HEK293 (cell line): ENCODE measurements around the gene SLC37A4.

Experiments used
- ATF2 ChIP-seq: fragments of 450-650 bp; formaldehyde crosslinking; IDR thresholded peaks from 2 replicates; pipeline ENCODE4 v1.5.1; 2016; ENCODE audit warnings: missing biosample characterization, missing genetic modification characterization, low read depth
- EGR2 ChIP-seq: fragments of 450-650 bp; formaldehyde crosslinking; IDR thresholded peaks from 2 replicates; pipeline ENCODE4 v1.5.1; 2016; ENCODE audit warnings: low read depth, missing biosample characterization, missing genetic modification characterization
- FEZF1 ChIP-seq: fragments of 450-650 bp; formaldehyde crosslinking; IDR thresholded peaks from 2 replicates; pipeline ENCODE4 v1.5.1; 2016; ENCODE audit warnings: missing biosample characterization, missing genetic modification characterization
- GLIS2 ChIP-seq: fragments of 450-650 bp; formaldehyde crosslinking; IDR thresholded peaks from 2 replicates; pipeline ENCODE4 v1.5.1; 2016; ENCODE audit warnings: missing biosample characterization, missing genetic modification characterization
- SALL2 ChIP-seq: fragments of 450-650 bp; formaldehyde crosslinking; IDR thresholded peaks from 2 replicates; pipeline ENCODE4 v1.5.0; 2017; ENCODE audit warnings: missing biosample characterization, mild to moderate bottlenecking, missing genetic modification characterization, borderline replicate concordance
- SP2 ChIP-seq: fragments of 450-650 bp; formaldehyde crosslinking; IDR thresholded peaks from 2 replicates; pipeline ENCODE4 v1.5.1; 2016; ENCODE audit warnings: missing biosample characterization, missing genetic modification characterization
- SP3 ChIP-seq: fragments of 450-650 bp; formaldehyde crosslinking; IDR thresholded peaks from 2 replicates; pipeline ENCODE4 v1.5.1; 2016; ENCODE audit warnings: missing biosample characterization, missing genetic modification characterization
- TSHZ1 ChIP-seq: fragments of 450-650 bp; formaldehyde crosslinking; IDR thresholded peaks from 2 replicates; pipeline ENCODE4 v1.5.1; 2016; ENCODE audit warnings: missing biosample characterization, missing genetic modification characterization, borderline replicate concordance
- WT1 ChIP-seq: fragments of 450-650 bp; formaldehyde crosslinking; IDR thresholded peaks from 2 replicates; pipeline ENCODE4 v1.5.1; 2016; ENCODE audit warnings: missing biosample characterization, missing genetic modification characterization
- ZBTB11 ChIP-seq: fragments of 450-650 bp; formaldehyde crosslinking; conservative IDR thresholded peaks from 2 replicates; pipeline ENCODE4 v1.5.1; 2016; ENCODE audit warnings: low read depth, missing biosample characterization, missing genetic modification characterization
- ZBTB17 ChIP-seq: fragments of 450-650 bp; formaldehyde crosslinking; IDR thresholded peaks from 2 replicates; pipeline ENCODE4 v1.5.1; 2016; ENCODE audit warnings: missing biosample characterization, missing genetic modification characterization
- ZBTB48 ChIP-seq: fragments of 450-650 bp; formaldehyde crosslinking; IDR thresholded peaks from 2 replicates; pipeline ENCODE4 v1.5.1; 2016; ENCODE audit warnings: missing biosample characterization, missing genetic modification characterization
- ZBTB8A ChIP-seq: fragments of 450-650 bp; formaldehyde crosslinking; IDR thresholded peaks from 2 replicates; pipeline ENCODE4 v1.5.1; 2016; ENCODE audit warnings: missing biosample characterization, missing genetic modification characterization
- ZEB2 ChIP-seq: fragments of 450-650 bp; formaldehyde crosslinking; IDR thresholded peaks from 2 replicates; pipeline ENCODE4 v1.5.1; 2016; ENCODE audit warnings: missing biosample characterization, missing genetic modification characterization
- ZNF10 ChIP-seq: fragments of 450-650 bp; formaldehyde crosslinking; IDR thresholded peaks from 2 replicates; pipeline ENCODE4 v1.5.1; 2017; ENCODE audit warnings: missing biosample characterization, missing genetic modification characterization
- ZNF169 ChIP-seq: fragments of 450-650 bp; formaldehyde crosslinking; IDR thresholded peaks from 2 replicates; pipeline ENCODE4 v1.5.1; 2016; ENCODE audit warnings: missing biosample characterization, missing genetic modification characterization
- ZNF223 ChIP-seq: fragments of 450-650 bp; formaldehyde crosslinking; IDR thresholded peaks from 2 replicates; pipeline ENCODE4 v1.5.1; 2016; ENCODE audit warnings: missing biosample characterization, missing genetic modification characterization
- ZNF239 ChIP-seq: fragments of 450-650 bp; formaldehyde crosslinking; IDR thresholded peaks from 2 replicates; pipeline ENCODE4 v1.5.1; 2016; ENCODE audit warnings: missing biosample characterization, missing genetic modification characterization
- ZNF248 ChIP-seq: fragments of 450-650 bp; formaldehyde crosslinking; IDR thresholded peaks from 2 replicates; pipeline ENCODE4 v1.5.1; 2017; ENCODE audit warnings: missing biosample characterization, missing genetic modification characterization
- ZNF394 ChIP-seq: fragments of 450-650 bp; formaldehyde crosslinking; IDR thresholded peaks from 2 replicates; pipeline ENCODE4 v1.5.1; 2016; ENCODE audit warnings: missing biosample characterization, missing genetic modification characterization, mild to moderate bottlenecking, moderate library complexity, borderline replicate concordance
- ZNF473 ChIP-seq: fragments of 450-650 bp; formaldehyde crosslinking; IDR thresholded peaks from 2 replicates; pipeline ENCODE4 v1.5.1; 2017; ENCODE audit warnings: missing biosample characterization, missing genetic modification characterization
- ZNF513 ChIP-seq: fragments of 450-650 bp; IDR thresholded peaks from 2 replicates; pipeline ENCODE4 v1.5.1; 2018; ENCODE audit warnings: missing biosample characterization, missing genetic modification characterization
- ZNF514 ChIP-seq: fragments of 450-650 bp; formaldehyde crosslinking; IDR thresholded peaks from 2 replicates; pipeline ENCODE4 v1.5.1; 2016; ENCODE audit warnings: missing biosample characterization, missing genetic modification characterization
- ZNF558 ChIP-seq: fragments of 450-650 bp; formaldehyde crosslinking; IDR thresholded peaks from 2 replicates; pipeline ENCODE4 v1.5.1; 2016; ENCODE audit warnings: missing biosample characterization, missing genetic modification characterization
- ZNF692 ChIP-seq: fragments of 450-650 bp; formaldehyde crosslinking; IDR thresholded peaks from 2 replicates; pipeline ENCODE4 v1.5.1; 2016; ENCODE audit warnings: missing biosample characterization, missing genetic modification characterization
- ZNF768 ChIP-seq: fragments of 450-650 bp; formaldehyde crosslinking; IDR thresholded peaks from 2 replicates; pipeline ENCODE4 v1.5.1; 2018; ENCODE audit warnings: missing biosample characterization, mild to moderate bottlenecking, missing genetic modification characterization
- ZSCAN30 ChIP-seq: fragments of 450-650 bp; IDR thresholded peaks from 2 replicates; pipeline ENCODE4 v1.5.1; 2018; ENCODE audit warnings: missing biosample characterization, mild to moderate bottlenecking, missing genetic modification characterization, moderate library complexity

The SLC37A4 gene

GRCh38 chr11:119030329-119031047 lies at the start of gene SLC37A4 (continued):
- TF ChIP-seq ZNF558 (tag by site-specific recombination): no peak
- TF ChIP-seq SP3 (tag by site-specific recombination): peak; percentile 80
- 0 out of 2 replicates have a peak, but pooled peaks have one; percentile 20 for TF ChIP-seq ZBTB48 (tag by site-specific recombination)
- no peak for TF ChIP-seq ZNF768
- TF ChIP-seq ATF2 (tag by site-specific recombination): no peak
- no peak for TF ChIP-seq SALL2
- TF ChIP-seq GLIS2: peak; percentile 78; the same call in 1 of the 2 replicates
- no peak for TF ChIP-seq ZNF169
- TF ChIP-seq TSHZ1: no peak
- no peak for TF ChIP-seq ZBTB17 (tag by site-specific recombination)
- TF ChIP-seq ZSCAN30: no peak
- no peak for TF ChIP-seq ZNF223 (tag by site-specific recombination)
- TF ChIP-seq ZNF473 (tag by site-specific recombination): no peak
- peak; percentile 79 for TF ChIP-seq SP2 (tag by site-specific recombination)
- peak; percentile 88 for TF ChIP-seq ZEB2 (tag by site-specific recombination)
- no peak for TF ChIP-seq ZNF239
- peak; percentile 12; the same call in 1 of the 2 replicates for TF ChIP-seq ZNF692 (tag by site-specific recombination)
- TF ChIP-seq WT1: peak; percentile 51
- no peak for TF ChIP-seq ZNF514 (tag by site-specific recombination)
- peak; percentile 91 for TF ChIP-seq EGR2 (tag by site-specific recombination)
- no peak for TF ChIP-seq ZNF248 (tag by site-specific recombination)
- TF ChIP-seq ZNF394 (tag by site-specific recombination): no peak; the same call in 1 of the 2 replicates
- no peak; the same call in 1 of the 2 replicates for TF ChIP-seq FEZF1 (tag by site-specific recombination)
- TF ChIP-seq ZBTB8A (tag by site-specific recombination): peak; percentile 82
- TF ChIP-seq ZNF513: no peak
- TF ChIP-seq ZBTB11 (tag by site-specific recombination): no peak; the same call in 1 of the 2 replicates
- TF ChIP-seq ZNF10 (tag by site-specific recombination): no peak
